GM19043 (cell line): ENCODE measurements around the gene PRTG.
"Not testable (repeated sequence)": the region's sequence is repeated elsewhere in the genome, so short reads cannot be mapped to it uniquely, and the experiment has no call there.

Source experiments
- ATAC-seq: cut with Tn5 transposase; IDR thresholded peaks from one replicate; pipeline ENCODE4 v1.9.1; 2021; ENCODE audit warnings: low read depth; ENCODE audit not compliant: unreplicated experiment

PRTG gene

GRCh38 chr15:55743729-55744655, 1.0 kb upstream of the PRTG start:
- no peak for ATAC-seq

GRCh38 chr15:55742498-55742926, 440 bp downstream of the PRTG start:
- ATAC-seq: no peak

GRCh38 chr15:55741833-55742497, 987 bp downstream of the PRTG start:
- ATAC-seq: no peak

- no peak for ATAC-seq
Measured at GRCh38 chr15:55740981-55741832, 1.7 kb downstream of the PRTG start.

GRCh38 chr15:55740359-55740878, 2.5 kb downstream of the PRTG start:
- ATAC-seq: no peak

GRCh38 chr15:55739641-55740040, 3.3 kb downstream of the PRTG start:
- ATAC-seq: no peak

- ATAC-seq: no peak
Measured at GRCh38 chr15:55738715-55739114, 4.2 kb downstream of the PRTG start.

GRCh38 chr15:55737373-55737772, 5.6 kb downstream of the PRTG start:
- no peak for ATAC-seq

- no peak for ATAC-seq
Measured at GRCh38 chr15:55736756-55737155, 6.2 kb downstream of the PRTG start.

- no peak for ATAC-seq
Measured at GRCh38 chr15:55734641-55735040, 8.3 kb downstream of the PRTG start.

GRCh38 chr15:55733461-55733860, 9.5 kb downstream of the PRTG start:
- ATAC-seq: not testable (repeated sequence)

- no peak for ATAC-seq
Measured at GRCh38 chr15:55721554-55722185, 21.3 kb downstream of the PRTG start.

GRCh38 chr15:55715355-55716076, 27.4 kb downstream of the PRTG start:
- ATAC-seq: no peak

- ATAC-seq: no peak
Measured at GRCh38 chr15:55714064-55714463, 28.9 kb downstream of the PRTG start.

GRCh38 chr15:55712363-55712762, 30.6 kb downstream of the PRTG start:
- ATAC-seq: no peak

GRCh38 chr15:55710286-55710685, 32.7 kb downstream of the PRTG start:
- no peak for ATAC-seq

GRCh38 chr15:55709458-55709857, 33.5 kb downstream of the PRTG start:
- ATAC-seq: no peak

GRCh38 chr15:55708720-55709119, 34.2 kb downstream of the PRTG start:
- no peak for ATAC-seq

GRCh38 chr15:55707951-55708350, 35.0 kb downstream of the PRTG start:
- no peak for ATAC-seq

GRCh38 chr15:55707518-55707917, 35.4 kb downstream of the PRTG start:
- no peak for ATAC-seq
